Stimulated activated CD8-positive, alpha-beta memory T cell treated with anti-CD3 and anti-CD28 coated beads, Interleukin-15, amount 100 ng/mL, for 48 hours (primary cell): ENCODE measurements around the gene LRRC4C.
"Not testable (repeated sequence)": the region's sequence is repeated elsewhere in the genome, so short reads cannot be mapped to it uniquely, and the experiment has no call there.

Source experiments
- DNase-seq, 2 donors: peaks; one replicate each; pipeline ENCODE4 v3.0.0-alpha.2; 2020; ENCODE audit warnings: low read depth in 2 of 2

Gene LRRC4C

GRCh38 chr11:40688369-40688768 lies 771.1 kb downstream of the LRRC4C start:
- no peak for DNase-seq

- no peak for DNase-seq
Measured at GRCh38 chr11:40686765-40687164, 772.7 kb downstream of the LRRC4C start.

- no peak for DNase-seq
Measured at GRCh38 chr11:40683010-40683409, 776.4 kb downstream of the LRRC4C start.

GRCh38 chr11:40679276-40679675 lies 780.2 kb downstream of the LRRC4C start:
- DNase-seq = no peak

- DNase-seq = no peak
Measured at GRCh38 chr11:40647295-40647694, 812.2 kb downstream of the LRRC4C start.

- no peak for DNase-seq
Measured at GRCh38 chr11:40642284-40642683, 817.2 kb downstream of the LRRC4C start.

GRCh38 chr11:40619654-40620053 lies 839.8 kb downstream of the LRRC4C start:
- no peak for DNase-seq

- DNase-seq = no peak
Measured at GRCh38 chr11:40606800-40607199, 852.7 kb downstream of the LRRC4C start.

GRCh38 chr11:40602866-40603552 lies 856.4 kb downstream of the LRRC4C start:
- no peak for DNase-seq

GRCh38 chr11:40597546-40598113 lies 861.8 kb downstream of the LRRC4C start:
- DNase-seq = no peak

GRCh38 chr11:40573254-40573891 lies 886.1 kb downstream of the LRRC4C start:
- DNase-seq = no peak

- no peak for DNase-seq
Measured at GRCh38 chr11:40569947-40570531, 889.4 kb downstream of the LRRC4C start.

- DNase-seq = no peak
Measured at GRCh38 chr11:40567392-40567791, 892.1 kb downstream of the LRRC4C start.

- DNase-seq = no peak
Measured at GRCh38 chr11:40544162-40544561, 915.3 kb downstream of the LRRC4C start.

GRCh38 chr11:40542821-40543220 lies 916.6 kb downstream of the LRRC4C start:
- no peak for DNase-seq

- DNase-seq = no peak
Measured at GRCh38 chr11:40537734-40538133, 921.7 kb downstream of the LRRC4C start.

GRCh38 chr11:40522080-40522479 lies 937.4 kb downstream of the LRRC4C start:
- not testable (repeated sequence) for DNase-seq

GRCh38 chr11:40517122-40517521 lies 942.3 kb downstream of the LRRC4C start:
- no peak for DNase-seq

GRCh38 chr11:40514124-40514523 lies 945.3 kb downstream of the LRRC4C start:
- DNase-seq = no peak

GRCh38 chr11:40513281-40513680 lies 946.2 kb downstream of the LRRC4C start:
- DNase-seq = no peak

- no peak for DNase-seq
Measured at GRCh38 chr11:40508303-40508702, 951.1 kb downstream of the LRRC4C start.

- no peak for DNase-seq
Measured at GRCh38 chr11:40506226-40506625, 953.2 kb downstream of the LRRC4C start.

GRCh38 chr11:40491341-40491740 lies 968.1 kb downstream of the LRRC4C start:
- DNase-seq = no peak
